Measurements from ENCODE around the gene ADAMTS7.
"Not testable (repeated sequence)": the region's sequence is repeated elsewhere in the genome, so short reads cannot be mapped to it uniquely, and the experiment has no call there.

Gene ADAMTS7, protein sequence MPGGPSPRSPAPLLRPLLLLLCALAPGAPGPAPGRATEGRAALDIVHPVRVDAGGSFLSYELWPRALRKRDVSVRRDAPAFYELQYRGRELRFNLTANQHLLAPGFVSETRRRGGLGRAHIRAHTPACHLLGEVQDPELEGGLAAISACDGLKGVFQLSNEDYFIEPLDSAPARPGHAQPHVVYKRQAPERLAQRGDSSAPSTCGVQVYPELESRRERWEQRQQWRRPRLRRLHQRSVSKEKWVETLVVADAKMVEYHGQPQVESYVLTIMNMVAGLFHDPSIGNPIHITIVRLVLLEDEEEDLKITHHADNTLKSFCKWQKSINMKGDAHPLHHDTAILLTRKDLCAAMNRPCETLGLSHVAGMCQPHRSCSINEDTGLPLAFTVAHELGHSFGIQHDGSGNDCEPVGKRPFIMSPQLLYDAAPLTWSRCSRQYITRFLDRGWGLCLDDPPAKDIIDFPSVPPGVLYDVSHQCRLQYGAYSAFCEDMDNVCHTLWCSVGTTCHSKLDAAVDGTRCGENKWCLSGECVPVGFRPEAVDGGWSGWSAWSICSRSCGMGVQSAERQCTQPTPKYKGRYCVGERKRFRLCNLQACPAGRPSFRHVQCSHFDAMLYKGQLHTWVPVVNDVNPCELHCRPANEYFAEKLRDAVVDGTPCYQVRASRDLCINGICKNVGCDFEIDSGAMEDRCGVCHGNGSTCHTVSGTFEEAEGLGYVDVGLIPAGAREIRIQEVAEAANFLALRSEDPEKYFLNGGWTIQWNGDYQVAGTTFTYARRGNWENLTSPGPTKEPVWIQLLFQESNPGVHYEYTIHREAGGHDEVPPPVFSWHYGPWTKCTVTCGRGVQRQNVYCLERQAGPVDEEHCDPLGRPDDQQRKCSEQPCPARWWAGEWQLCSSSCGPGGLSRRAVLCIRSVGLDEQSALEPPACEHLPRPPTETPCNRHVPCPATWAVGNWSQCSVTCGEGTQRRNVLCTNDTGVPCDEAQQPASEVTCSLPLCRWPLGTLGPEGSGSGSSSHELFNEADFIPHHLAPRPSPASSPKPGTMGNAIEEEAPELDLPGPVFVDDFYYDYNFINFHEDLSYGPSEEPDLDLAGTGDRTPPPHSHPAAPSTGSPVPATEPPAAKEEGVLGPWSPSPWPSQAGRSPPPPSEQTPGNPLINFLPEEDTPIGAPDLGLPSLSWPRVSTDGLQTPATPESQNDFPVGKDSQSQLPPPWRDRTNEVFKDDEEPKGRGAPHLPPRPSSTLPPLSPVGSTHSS (N-terminal part only)

DNA sequence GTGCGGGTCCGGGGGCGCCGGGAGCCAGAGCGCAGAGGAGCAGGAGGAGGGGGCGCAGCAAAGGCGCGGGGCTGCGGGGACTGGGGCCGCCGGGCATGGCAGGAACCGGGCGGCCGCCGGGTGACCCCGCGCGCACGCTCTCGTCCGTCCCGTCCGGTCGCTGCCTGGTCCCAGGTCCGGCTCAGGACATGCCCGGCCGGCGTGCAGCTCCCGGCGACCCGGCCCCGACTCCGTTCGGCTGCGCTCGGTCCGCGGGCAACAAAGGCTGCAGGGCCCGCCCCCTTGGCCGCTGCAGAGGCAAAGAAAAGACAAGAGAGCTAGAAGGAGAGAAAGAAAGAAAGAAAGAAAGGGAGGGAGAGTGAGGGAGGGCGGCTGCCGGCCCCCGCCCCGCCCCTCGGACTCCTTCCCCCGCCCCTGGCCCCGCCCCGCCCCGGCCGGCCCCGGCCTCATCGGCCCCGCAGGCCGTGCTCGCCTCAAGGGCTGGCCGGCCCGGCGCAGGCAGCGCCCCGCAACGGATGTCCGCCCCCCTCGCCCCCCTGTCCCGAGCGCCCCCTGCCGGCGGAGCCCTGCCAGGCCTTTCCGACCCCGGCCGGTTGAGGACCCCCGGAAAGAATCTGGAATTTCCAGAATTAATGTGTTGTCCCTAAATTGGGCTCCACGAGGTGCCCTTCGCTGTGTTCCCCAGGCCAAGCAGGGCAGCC is at the start of gene ADAMTS7:
Gene ADAMTS7 (minus strand): TSS at position 341 of the 701 bp plus-strand sequence. CDS start 244 bp downstream, at position 97.
- no peak for DNase-seq

DNA sequence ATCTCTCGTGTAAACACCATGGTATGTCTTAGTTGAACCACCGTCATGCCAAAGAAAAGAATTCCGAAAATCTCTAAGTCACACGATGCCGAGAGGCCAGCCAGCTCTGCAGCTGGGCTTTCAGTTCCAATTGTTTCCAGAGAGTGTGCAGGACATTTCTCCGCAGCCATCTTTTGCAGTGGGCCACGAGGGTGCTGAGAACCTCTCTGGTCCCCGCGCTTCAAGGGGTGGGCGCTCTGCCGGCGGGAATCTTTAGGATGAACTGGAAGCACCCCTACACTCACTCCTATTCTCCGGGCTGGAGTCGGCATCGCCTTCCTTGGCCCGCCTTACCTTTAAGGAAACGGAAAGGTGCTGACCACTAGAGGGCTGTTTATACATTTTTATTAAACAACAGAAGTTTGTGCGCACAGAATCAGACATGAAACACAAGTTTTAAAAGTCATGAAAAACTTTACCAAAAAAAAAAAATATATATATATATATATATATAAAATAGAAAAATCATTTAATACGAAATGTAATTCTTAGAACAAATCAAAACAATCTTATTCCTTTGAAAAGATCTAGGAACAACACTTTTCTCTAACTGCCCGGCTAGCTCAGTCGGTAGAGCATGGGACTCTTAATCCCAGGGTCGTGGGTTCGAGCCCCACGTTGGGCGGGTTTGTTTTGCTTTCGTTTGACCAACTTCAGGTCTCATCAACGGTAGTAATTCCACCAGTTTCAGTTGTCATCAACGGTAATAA is 48.9 kb upstream of the ADAMTS7 start:
- DNase-seq: peak; percentile 85

DNA sequence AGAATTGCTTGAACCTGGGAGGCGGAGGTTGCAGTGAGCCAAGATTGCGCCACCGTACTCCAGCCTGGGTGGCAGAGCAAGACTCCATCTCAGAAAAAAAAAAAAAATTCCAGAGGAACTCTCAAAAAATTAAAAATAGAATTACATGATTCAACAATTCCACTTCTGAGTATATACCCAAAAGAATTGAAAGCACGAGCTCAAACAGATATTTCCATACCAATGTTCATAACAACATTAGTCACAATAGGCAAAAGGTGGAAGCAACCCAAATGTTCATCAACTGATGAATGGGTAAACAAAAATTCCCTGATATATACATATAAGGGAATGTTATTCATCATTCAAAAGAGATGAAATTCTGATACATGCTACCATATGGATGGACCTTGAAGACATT is 44.5 kb upstream of the ADAMTS7 start:
- DNase-seq: no peak

DNA sequence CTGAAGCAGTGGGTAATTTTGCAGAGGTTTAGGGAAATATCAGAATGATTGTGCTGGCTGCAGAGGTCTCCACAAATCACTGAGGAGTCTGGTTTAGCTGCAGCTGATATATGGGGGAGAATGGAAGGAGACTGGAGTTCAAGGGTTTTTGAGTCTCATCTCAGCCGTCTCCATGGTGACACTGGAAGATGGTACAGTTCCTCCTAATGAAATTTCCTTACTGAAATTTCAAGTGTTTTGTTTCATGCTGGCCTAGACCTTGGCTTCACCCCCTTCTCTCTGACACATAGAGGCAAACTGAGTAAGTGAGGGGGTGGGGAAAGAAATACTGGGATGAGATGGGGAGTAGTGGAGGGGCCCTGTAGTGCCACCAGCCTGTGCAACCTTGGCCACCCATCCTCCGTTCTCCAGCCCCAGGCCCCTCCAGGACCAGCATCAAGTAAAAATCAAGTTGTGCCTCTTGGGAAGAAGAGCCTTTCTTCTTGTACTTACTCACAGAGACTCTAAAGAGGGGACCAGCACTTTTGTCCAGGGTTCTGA is 43.6 kb upstream of the ADAMTS7 start:
- no peak for DNase-seq

DNA sequence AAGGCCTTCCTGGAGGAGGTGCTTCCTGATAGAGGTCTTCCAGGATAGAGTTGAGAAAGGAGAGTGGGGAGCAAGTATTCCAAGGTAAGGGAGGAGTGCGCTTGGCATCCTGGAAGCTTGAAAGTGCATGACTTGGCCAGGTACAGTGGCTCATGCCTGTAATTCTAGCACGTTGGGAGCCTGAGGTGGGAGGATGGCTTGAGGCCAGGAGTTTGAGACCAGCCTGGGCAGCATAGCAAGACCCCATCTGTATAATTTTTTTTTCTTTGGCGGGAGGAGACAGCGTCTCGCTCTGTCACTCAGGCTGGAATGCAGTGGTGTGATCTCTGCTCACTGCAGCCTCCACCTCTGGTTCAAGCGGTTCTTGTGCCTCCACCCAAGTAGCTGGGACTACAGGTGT is 42.2 kb upstream of the ADAMTS7 start:
- DNase-seq: no peak

DNA sequence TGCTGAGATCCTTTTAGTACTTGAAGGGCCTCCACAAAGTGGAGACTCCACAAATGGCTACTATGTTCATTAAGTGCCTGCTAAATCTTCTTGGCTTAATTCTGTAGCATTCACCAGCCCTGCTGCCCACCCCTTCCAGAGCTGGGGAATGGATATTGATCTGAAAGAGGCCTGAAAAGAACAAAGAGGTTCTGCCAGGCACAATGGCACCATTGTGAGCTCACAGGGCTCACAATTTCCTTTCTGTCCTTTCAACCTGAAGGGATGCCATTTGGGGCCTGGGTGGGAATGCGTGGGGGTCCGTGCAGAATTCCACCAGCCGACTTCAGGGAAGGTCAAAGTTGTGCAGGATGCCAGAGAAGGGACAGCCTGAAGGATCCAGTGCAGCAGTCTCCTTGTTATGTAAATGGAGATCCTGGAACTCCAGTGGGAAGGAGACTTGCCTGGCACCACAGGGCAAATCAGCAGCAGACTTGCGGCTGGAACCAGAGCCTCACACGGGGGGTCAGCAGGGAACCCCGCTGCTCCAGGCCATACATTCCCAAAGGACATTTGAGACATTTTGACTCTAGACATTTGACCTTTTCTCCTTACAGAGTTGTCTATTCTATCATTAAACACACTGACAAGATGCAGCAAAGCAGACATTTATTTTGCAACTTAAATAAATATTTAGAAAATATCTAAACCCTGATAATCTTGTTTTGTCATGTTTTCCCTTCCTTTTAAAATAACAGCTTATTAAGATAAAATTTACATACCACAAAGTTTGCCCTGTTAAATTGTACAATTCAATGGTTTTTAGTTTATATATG is 39.9 kb upstream of the ADAMTS7 start:
- no peak for DNase-seq

DNA sequence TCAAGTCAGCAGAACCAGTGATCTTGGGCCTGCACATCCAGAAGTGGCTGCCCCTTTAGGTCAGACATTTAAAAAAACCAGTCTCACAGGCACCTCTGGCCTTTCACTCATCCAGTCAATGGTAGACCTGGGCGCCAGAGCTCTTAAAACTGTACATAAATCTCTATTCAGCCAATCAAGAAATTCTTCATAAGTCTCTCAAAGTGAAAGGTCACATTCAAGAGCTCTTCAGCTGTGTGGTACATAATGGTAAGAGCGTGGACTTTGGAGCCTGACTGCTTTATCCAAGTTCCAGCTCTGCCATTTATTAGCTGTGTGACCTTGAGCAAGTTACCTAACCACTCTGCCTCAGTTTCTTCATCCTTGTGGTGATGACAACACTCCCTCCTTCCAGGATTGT is 39.1 kb upstream of the ADAMTS7 start:
- DNase-seq: no peak

DNA sequence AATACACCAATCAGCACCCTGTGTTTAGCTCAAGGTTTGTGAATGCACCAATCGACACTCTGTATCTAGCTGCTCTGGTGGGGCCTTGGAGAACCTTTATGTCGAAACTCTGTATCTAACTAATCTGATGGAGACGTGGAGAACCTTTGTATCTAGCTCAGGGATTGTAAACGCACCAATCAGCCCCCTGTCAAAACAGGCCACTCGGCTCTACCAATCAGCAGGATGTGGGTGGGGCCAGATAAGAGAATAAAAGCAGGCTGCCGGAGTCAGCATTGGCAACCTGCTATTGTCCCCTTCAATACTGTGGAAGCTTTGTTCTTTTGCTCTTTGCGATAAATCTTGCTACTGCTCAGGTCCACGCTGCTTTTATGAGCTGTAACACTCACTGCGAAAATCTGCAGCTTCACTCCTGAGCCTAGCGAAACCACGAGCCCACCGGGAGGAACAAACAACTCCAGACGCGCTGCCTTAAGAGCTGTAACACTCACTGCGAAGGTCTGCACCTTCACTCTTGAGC is 36.2 kb upstream of the ADAMTS7 start:
- not testable (repeated sequence) for DNase-seq

DNA sequence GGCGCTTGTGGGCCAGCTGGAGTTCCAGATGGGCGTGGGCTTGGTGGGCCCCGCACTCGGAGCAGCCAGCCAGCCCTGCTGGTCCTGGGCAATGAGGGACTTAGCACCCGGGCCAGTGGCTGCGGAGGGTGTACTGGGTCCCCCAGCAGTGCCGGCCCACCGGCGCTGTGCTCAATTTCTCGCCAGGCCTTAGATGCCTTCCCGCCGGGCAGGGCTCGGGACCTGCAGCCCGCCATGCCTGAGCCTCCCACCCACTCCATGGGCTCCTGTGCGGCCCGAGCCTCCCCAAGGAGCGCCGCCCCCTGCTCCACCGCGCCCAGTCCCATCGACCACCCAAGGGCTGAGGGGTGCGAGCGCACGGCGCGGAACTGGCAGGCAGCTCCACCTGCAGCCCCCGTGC is 35.6 kb upstream of the ADAMTS7 start:
- DNase-seq: not testable (repeated sequence)

DNA sequence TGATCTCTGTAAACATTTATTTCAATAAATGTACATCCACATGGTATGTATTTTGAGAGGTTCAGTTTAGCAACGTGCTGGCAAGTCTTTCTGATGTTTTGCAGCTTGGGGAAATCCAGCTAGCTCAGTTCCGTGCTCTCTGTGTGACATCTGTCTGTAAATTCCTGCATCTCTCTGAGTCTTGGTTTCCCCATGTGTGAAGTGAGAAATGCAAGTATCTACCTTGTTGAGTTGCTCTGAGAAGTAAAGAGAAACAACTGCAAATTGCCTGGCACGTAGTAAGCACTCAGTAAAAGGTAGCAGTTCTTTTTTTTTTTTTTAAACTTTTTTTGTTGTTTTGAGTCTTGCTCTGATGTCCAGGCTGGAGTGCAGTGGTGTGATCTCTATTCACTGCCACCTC is 31.3 kb upstream of the ADAMTS7 start:
- no peak for DNase-seq

DNA sequence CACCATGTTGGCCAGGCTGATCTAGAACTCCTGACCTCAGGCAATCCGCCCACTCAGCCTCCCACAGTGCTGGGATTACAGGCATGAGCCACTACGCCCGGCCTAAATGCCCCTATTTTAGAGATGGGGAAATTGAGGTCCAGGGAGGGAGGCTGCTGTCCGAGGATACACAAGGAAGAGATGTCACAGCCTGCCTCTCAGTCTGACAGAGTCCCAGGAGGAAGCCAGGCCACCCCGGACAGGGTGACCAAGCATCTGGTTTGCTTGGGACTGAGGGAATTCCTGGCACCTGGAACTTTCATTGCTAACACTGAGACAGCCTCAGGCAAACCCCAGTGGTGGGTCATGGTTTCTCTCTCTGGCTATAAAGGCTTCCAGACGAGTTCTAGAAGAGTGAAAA is 30.6 kb upstream of the ADAMTS7 start:
- no peak for DNase-seq

DNA sequence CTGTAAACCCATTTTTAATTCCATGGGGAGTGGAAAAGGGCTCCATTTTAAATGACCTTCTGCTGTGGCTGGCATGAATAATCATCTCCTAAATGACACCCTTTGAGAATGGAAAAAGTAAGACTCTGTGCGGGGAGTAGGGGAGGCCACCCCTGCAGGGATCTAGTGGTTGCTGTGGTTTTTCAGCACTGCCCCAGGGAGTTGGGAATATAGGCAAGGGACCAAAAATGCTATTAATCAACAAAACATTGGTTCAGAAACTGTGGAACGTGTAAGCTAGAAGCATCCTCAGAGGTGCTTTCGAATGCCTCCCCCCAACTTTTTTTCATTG is 30.1 kb upstream of the ADAMTS7 start:
- DNase-seq: no peak

DNA sequence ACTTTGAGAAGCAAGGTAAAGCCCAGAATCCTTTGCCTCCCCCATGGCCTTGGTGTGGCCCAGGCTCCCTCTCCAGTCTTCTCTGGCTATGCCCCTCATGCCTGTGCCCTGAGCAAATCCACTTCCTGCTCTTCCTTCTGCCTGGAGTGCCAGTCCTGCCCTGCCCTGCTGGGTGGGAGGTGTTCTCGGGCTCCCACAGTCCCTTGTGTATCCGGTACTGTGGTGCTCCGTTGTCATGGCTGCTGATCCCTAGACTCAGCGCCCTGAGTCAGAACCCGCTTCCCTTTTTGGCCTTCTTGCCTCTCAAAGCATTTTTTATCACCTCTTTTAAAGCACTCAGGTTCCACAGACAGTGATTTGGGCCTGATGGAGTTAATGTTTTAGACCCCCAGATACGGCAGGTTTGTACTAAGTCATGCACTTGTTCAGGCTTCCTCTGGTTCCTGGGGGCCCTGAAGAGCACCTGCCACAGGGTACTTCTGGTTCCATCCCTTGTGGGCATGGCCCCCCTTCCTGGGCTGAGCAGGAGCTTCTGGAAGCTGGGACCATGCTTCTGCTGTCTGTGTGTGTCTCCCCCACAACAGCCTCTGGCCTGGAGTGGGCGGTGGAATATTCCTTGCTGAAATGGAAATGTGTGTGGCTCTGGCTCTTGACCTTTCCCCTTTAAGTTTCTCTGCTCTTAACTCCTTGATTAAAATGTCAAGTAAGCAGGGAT is 29.6 kb upstream of the ADAMTS7 start:
- no peak for DNase-seq

DNA sequence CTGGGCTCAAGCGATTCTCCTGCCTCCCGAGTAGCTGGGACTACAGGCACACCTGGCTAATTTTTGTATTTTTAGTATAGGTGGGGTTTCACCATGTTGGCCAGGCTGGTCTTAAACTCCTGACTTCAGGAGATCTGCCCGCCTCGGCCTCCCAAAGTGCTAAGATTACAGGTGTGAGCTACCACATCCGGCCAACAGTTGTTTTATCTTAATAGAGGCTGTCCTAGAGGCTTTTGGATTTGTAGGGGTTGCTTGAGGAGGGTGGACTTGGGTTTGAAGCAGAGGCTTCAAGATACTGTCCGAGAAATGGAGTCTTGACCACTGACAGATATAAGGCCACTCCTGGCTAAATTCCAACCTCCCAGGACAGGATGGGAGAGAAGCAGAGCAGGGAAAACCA is 27.9 kb upstream of the ADAMTS7 start:
- DNase-seq: not testable (repeated sequence)

DNA sequence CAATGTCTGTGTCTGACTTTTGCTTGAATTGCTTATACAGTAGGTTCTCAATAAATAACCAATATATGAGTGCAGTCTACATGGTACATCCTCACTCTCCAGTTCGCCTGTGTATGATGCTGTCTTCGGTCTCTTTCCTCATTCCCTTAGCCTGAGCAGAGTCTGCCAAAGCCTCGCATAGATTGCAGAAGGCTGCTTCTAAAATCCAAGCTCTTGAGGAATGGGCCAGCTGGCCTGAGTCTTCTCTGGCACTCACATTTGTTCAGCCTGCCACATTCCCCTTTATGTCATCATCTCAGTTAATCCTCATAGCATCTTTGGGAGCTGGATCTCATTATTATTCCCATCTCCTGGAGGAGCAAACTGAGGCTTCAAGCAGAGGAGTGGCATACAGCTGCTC is 27.2 kb upstream of the ADAMTS7 start:
- DNase-seq: no peak

DNA sequence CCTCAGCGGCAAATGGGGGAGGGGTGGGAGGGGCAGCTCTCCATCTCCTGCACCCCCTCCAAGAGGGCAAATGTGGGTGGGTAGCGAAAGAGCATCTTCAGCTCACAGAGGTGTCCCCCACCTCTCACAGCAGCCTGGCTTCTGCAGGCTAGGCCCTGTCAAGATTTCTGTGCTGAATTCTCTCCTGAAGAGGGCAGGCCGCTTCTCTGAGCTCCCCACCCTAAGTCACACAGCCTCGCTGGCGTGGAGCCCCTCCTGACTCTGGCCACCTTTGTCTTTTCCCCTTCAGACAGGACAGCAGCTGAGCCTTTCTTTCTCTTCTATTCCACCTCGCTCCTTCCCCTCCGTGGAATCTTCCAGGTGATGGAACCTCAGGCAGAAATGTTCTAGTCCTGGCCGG is 26.3 kb upstream of the ADAMTS7 start:
- DNase-seq: no peak

DNA sequence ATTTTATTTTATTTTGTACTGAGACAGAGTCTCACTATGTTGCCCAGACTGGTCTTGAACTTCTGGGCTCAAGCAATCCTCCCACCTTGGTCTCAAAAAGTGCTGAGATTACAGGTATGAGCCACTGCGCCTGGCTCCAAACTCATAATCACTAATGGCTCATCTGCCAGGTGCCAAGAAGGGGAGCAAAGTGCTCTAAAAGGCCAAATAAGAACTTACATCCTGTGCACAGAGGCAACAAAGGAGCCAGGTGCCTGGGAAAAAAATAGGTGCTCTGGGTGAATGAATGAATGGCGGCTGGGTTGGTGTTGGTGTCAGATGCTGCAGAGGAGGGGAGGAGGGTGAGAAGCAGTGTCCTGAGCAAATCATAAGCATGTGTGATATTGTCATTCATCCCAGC is 25.9 kb upstream of the ADAMTS7 start:
- no peak for DNase-seq

DNA sequence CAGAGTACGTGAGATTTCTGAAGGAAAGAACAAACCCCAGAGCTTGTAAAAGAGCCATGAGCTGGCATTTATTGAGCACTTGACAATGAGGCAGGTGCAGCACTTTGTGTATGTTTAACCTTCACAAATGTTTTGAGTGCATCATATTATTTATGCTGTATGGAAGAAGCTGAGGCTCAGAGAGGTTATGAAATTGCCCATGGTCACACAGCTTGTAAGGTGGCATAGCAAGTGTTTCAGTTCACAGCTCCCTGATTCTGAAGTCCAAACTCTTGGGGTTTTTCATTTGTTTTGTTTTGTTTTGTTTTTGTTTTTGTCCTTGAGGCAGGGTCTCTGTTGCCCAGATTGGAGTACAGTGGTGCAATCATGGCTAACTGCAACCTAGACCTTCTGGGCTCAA is 25.1 kb upstream of the ADAMTS7 start:
- no peak for DNase-seq

DNA sequence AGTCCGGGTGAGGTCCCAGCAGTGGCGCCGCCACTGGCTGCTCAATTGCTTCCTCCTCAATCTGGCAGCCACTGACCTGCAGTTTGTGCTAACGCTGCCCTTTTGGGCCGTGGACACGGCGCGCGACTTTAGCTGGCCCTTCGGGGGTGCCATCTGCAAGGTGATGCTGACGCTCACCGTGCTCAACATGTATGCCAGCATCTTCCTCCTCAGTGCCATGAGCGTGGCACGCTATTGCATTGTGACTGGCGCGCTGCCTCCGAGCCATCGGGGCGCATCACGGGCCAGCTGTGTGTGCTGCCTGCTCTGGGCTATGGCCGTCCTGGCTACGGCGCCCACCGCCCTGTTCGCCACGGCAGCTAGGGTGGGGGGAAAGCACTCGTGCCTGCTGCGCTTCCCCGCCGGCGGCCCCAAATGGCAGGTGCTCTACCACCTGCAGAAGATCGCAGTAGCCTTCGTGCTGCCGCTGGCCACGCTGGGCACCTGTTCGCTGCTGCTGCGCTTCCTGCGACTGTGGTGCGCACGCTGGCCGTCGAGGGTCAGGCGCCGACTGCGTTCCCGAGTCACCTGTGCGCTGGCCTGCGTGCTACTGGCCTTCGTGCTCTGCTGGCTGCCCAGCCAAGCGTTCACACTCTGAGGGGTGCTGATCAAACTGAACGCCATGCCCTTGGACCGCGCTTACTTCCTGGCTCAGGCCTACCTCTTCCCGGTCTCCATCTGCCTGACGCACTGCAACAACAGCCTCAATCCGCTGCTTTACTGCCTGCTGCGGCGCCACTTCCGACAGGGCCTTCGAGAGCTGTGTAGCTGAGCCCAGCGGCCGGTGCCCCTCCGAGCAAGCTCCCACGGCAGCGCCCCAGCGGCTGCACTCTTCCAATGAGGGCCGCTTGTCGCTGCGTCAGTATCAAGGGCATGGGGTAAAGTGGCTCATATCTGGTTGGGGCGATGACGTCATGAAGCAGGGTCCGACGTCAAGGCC is 20.3 kb upstream of the ADAMTS7 start:
- no peak for DNase-seq

All from NCI-H1694 (cell line).